ENCODE results near the gene GALNT5.

Gene GALNT5

DNA sequence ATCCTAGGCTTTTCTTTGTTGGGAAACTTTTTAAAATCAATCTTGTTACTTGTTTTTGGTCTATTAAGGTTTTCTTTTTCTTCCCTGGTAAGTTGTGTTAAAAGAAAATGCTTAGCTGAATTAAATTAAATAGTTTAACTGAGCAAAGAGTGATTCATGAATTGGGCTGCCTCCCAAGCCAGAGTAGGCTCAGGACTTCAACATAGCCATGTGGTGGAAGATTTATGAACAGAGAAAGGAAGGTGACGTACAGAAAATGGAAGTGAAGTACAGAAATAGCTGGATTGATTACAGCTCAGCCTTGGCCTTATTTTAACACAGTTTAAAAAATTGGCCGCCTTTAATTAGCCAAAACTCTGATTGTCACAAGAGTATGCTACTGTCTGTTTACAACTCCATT lies 27.9 kb upstream of the GALNT5 start:
- Histone ChIP-seq H3K4me2 (ENCODE audit: low read depth, low read length, poor library complexity, severe bottlenecking) (no peak overlapping the region), H3K36me3 (ENCODE audit: low read length) (no peaks in the 10 kb centered on the region), H3K4me3 (ENCODE audit: insufficient read depth, low read length, poor library complexity, severe bottlenecking) (no peak overlapping the region), H2AFZ (ENCODE audit: low read depth, low read length, severe bottlenecking) (no peak overlapping the region), H3K27me3 (ENCODE audit: low read length) (no peaks in the 10 kb centered on the region), H3K9me3 (ENCODE audit: insufficient read depth, low read length) (no peaks in the 10 kb centered on the region), H3K79me2 (ENCODE audit: insufficient read depth, low read length) (no peaks in the 10 kb centered on the region), H3F3A (ENCODE audit: insufficient read depth) (no peaks in the 10 kb centered on the region), H3K9ac (ENCODE audit: low read length) (no peak overlapping the region), H4K20me1 (ENCODE audit: low read depth, low read length) (no peaks in the 10 kb centered on the region), H3K27ac (ENCODE audit: low read depth, low read length) (no peak overlapping the region), H3K9me2 (replicated peaks; ENCODE audit: insufficient read depth, low read length) (no peaks in the 10 kb centered on the region)
- no peak for TF ChIP-seq EZH2phosphoT487 (conservative IDR thresholded peaks at IDR 0.05; ENCODE audit: low read length)
- TF ChIP-seq, protein P1, sequence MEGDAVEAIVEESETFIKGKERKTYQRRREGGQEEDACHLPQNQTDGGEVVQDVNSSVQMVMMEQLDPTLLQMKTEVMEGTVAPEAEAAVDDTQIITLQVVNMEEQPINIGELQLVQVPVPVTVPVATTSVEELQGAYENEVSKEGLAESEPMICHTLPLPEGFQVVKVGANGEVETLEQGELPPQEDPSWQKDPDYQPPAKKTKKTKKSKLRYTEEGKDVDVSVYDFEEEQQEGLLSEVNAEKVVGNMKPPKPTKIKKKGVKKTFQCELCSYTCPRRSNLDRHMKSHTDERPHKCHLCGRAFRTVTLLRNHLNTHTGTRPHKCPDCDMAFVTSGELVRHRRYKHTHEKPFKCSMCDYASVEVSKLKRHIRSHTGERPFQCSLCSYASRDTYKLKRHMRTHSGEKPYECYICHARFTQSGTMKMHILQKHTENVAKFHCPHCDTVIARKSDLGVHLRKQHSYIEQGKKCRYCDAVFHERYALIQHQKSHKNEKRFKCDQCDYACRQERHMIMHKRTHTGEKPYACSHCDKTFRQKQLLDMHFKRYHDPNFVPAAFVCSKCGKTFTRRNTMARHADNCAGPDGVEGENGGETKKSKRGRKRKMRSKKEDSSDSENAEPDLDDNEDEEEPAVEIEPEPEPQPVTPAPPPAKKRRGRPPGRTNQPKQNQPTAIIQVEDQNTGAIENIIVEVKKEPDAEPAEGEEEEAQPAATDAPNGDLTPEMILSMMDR (IDR thresholded peaks at IDR 0.05; ENCODE audit: insufficient read depth, low read length, poor library complexity, severe bottlenecking): no peak

DNA sequence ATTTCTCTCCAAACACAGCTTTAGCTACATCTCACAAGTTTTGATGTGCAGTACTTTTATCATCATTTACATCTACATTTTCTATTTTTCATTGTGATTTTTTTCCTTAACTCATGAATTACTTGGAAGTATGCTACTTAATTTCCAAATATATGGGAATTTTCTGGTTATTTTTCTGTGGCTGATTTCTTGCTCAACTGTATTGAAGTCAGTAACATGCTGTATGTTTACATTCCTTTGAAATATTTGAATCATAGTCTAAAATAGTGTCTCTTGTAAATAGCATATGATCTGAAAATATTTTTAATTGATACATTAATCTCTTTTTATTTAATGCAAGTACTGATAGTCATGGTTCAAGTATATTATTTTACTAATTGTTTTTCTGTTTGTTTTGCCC lies 26.0 kb upstream of the GALNT5 start:
- Histone ChIP-seq H3K9me3 (ENCODE audit: insufficient read depth, low read length) (no peaks in the 10 kb centered on the region), H3K4me3 (ENCODE audit: insufficient read depth, low read length, poor library complexity, severe bottlenecking) (no peak overlapping the region), H3K27me3 (ENCODE audit: low read length) (no peaks in the 10 kb centered on the region), H3K27ac (ENCODE audit: low read depth, low read length) (no peak overlapping the region), H3K9ac (ENCODE audit: low read length) (no peak overlapping the region), H3K4me2 (ENCODE audit: low read depth, low read length, poor library complexity, severe bottlenecking) (no peak overlapping the region), H3K36me3 (ENCODE audit: low read length) (no peaks in the 10 kb centered on the region), H3K9me2 (replicated peaks; ENCODE audit: insufficient read depth, low read length) (no peaks in the 10 kb centered on the region), H3F3A (ENCODE audit: insufficient read depth) (no peaks in the 10 kb centered on the region), H2AFZ (ENCODE audit: low read depth, low read length, severe bottlenecking) (no peak overlapping the region), H4K20me1 (ENCODE audit: low read depth, low read length) (no peaks in the 10 kb centered on the region), H3K79me2 (ENCODE audit: insufficient read depth, low read length) (no peaks in the 10 kb centered on the region)
- TF ChIP-seq, protein P1 (IDR thresholded peaks at IDR 0.05; ENCODE audit: insufficient read depth, low read length, poor library complexity, severe bottlenecking): no peak
- no peak for TF ChIP-seq EZH2phosphoT487 (conservative IDR thresholded peaks at IDR 0.05; ENCODE audit: low read length)

DNA sequence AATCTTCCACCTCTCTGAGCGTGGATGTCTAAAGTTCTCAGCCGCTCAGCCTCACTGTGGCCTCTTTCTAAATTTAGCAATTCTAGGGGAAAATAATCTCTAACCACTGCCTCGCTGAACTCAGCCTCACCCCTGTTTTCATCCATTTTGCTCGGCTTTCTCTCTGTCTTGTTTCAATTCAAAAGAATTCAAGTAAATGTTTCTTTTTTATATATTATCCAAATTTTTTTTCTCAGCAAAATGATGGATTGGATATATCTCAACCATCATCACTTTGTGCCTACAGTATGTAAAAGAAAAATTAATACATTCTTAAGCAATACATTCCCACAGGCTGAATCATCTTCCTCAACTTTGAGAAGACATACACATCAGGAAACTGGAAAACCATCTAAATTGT lies 24.0 kb upstream of the GALNT5 start:
- Histone ChIP-seq H3K4me3 (ENCODE audit: insufficient read depth, low read length, poor library complexity, severe bottlenecking) (no peak overlapping the region), H3K79me2 (ENCODE audit: insufficient read depth, low read length) (no peaks in the 10 kb centered on the region), H2AFZ (ENCODE audit: low read depth, low read length, severe bottlenecking) (no peak overlapping the region), H3K4me2 (ENCODE audit: low read depth, low read length, poor library complexity, severe bottlenecking) (no peak overlapping the region), H3K36me3 (ENCODE audit: low read length) (no peaks in the 10 kb centered on the region), H4K20me1 (ENCODE audit: low read depth, low read length) (no peaks in the 10 kb centered on the region), H3K9me2 (replicated peaks; ENCODE audit: insufficient read depth, low read length) (no peaks in the 10 kb centered on the region), H3K9me3 (ENCODE audit: insufficient read depth, low read length) (no peaks in the 10 kb centered on the region), H3F3A (ENCODE audit: insufficient read depth) (no peaks in the 10 kb centered on the region), H3K9ac (ENCODE audit: low read length) (no peak overlapping the region), H3K27ac (ENCODE audit: low read depth, low read length) (no peak overlapping the region), H3K27me3 (ENCODE audit: low read length) (no peaks in the 10 kb centered on the region)
- TF ChIP-seq EZH2phosphoT487 (conservative IDR thresholded peaks at IDR 0.05; ENCODE audit: low read length): no peak
- TF ChIP-seq, protein P1 (IDR thresholded peaks at IDR 0.05; ENCODE audit: insufficient read depth, low read length, poor library complexity, severe bottlenecking): no peak

Data from SU-DHL-6 (cell line).